Cardiac muscle cell (in vitro differentiated cells and primary cell): ENCODE results near the gene VWF. TPM values are rescaled to one million over a fixed set of nuclear protein-coding genes. Genes with fewer than 3 reads are reported as not detected.

Source experiments
- DNase-seq, 2 donors: peaks; one replicate each; pipeline versions ENCODE4 v3.0.0 to v3.0.0-alpha.2; 2010 to 2017; ENCODE audit warnings: low read depth in 1 of 2, low spot score in 1 of 2
- H3K27ac ChIP-seq: fragments of 200-600 bp; sonication (generic); 2 replicates; pipeline ENCODE4 v1.5.1; 2016
- H3K27me3 ChIP-seq: fragments of 200-600 bp; sonication (generic); 2 replicates; pipeline ENCODE4 v1.6.0; 2016; ENCODE audit warnings: control low read depth
- H3K36me3 ChIP-seq: fragments of 200-600 bp; sonication (generic); 2 replicates; pipeline ENCODE4 v1.5.1; 2016; ENCODE audit warnings: control low read depth
- H3K4me1 ChIP-seq: fragments of 200-600 bp; sonication (generic); 2 replicates; pipeline ENCODE4 v1.8.1; 2017; ENCODE audit warnings: low read depth, mild to moderate bottlenecking, mixed run types
- H3K4me3 ChIP-seq: fragments of 200-600 bp; sonication (generic); 2 replicates; pipeline ENCODE4 v1.5.1; 2016; ENCODE audit warnings: mild to moderate bottlenecking
- H3K9me3 ChIP-seq: fragments of 200-600 bp; sonication (generic); 2 replicates; pipeline ENCODE4 v1.5.1; 2017; ENCODE audit warnings: low read depth, mild to moderate bottlenecking, control low read depth
- CTCF ChIP-seq: IDR thresholded peaks from 2 replicates; pipeline ENCODE4 v1.5.1; 2012; ENCODE audit warnings: low read depth, mild to moderate bottlenecking, low read length
- polyA plus RNA-seq: library from polyadenylated mRNA; unstranded; fragments of >200 nt; fragmentation: Nextera tagmentation; extraction: Ambion mirVana; gene quantifications from 2 replicates; pipeline ENCODE4 v1.2.1, GENCODE V29; 2016
- total RNA-seq: library from RNA; depleted of rRNA; stranded (reverse); fragments of >200 nt; gene quantifications from 2 replicates; pipeline ENCODE4 v1.2.3, GENCODE V29; 2016

Gene VWF
- total and polyA plus RNA-seq, 2 experiments from 2014 or later = 0.03 TPM; not detected in 1

GRCh38 chr12:6123258-6123657, 1.2 kb downstream of the VWF start:
- no peaks in the 10 kb centered on the region for H3K4me1 ChIP-seq
- TF ChIP-seq CTCF = no peak
- no peak overlapping the region for H3K4me3 ChIP-seq
- H3K9me3 ChIP-seq = no peaks in the 10 kb centered on the region
- no peak for DNase-seq
- H3K27ac ChIP-seq = no peak overlapping the region
- no peaks in the 10 kb centered on the region for H3K36me3 ChIP-seq
- no peaks in the 10 kb centered on the region for H3K27me3 ChIP-seq

- no peaks in the 10 kb centered on the region for H3K27me3 ChIP-seq
- TF ChIP-seq CTCF = no peak
- no peaks in the 10 kb centered on the region for H3K36me3 ChIP-seq
- H3K9me3 ChIP-seq = no peaks in the 10 kb centered on the region
- H3K4me1 ChIP-seq = no peaks in the 10 kb centered on the region
- DNase-seq = no peak
- H3K27ac ChIP-seq = no peak overlapping the region
- no peak overlapping the region for H3K4me3 ChIP-seq
Measured at GRCh38 chr12:6122201-6122600, 2.3 kb downstream of the VWF start.

- Histone ChIP-seq H3K36me3 (no peaks in the 10 kb centered on the region), H3K9me3 (no peaks in the 10 kb centered on the region), H3K27ac (no peak overlapping the region), H3K27me3 (no peaks in the 10 kb centered on the region), H3K4me3 (no peak overlapping the region), H3K4me1 (no peaks in the 10 kb centered on the region)
- TF ChIP-seq CTCF = no peak
- no peak for DNase-seq
Measured at GRCh38 chr12:6120796-6121473, 3.5 kb downstream of the VWF start.

- H3K36me3 ChIP-seq = no peaks in the 10 kb centered on the region
- H3K27me3 ChIP-seq = no peaks in the 10 kb centered on the region
- TF ChIP-seq CTCF = no peak
- H3K4me3 ChIP-seq = no peak overlapping the region
- no peaks in the 10 kb centered on the region for H3K9me3 ChIP-seq
- DNase-seq = no peak
- no peaks in the 10 kb centered on the region for H3K4me1 ChIP-seq
- no peak overlapping the region for H3K27ac ChIP-seq
Measured at GRCh38 chr12:6118891-6119568, 5.4 kb downstream of the VWF start.

- peak in 1 of 2 donors; percentile 73 for DNase-seq
- Histone ChIP-seq H3K9me3 (no peaks in the 10 kb centered on the region), H3K4me1 (no peaks in the 10 kb centered on the region), H3K27me3 (no peaks in the 10 kb centered on the region), H3K4me3 (no peak overlapping the region), H3K36me3 (no peaks in the 10 kb centered on the region), H3K27ac (no peak overlapping the region)
- no peak for TF ChIP-seq CTCF
Measured at GRCh38 chr12:6116471-6117021, 7.9 kb downstream of the VWF start.
